IMR-90 (cell line): ENCODE data around the gene CEP170. TPM values are rescaled to one million over a fixed set of nuclear protein-coding genes. Genes with fewer than 3 reads are reported as not detected.
A peak's percentile ranks its signal among the peaks of the same experiment; 100 is the strongest.

ENCODE experiments used
- ATAC-seq: fragments of 200-7000 bp; cut with Tn5 transposase; 2 replicates; pipeline ENCODE4 v1.9.1; 2020; ENCODE audit warnings: low read depth, mild to moderate bottlenecking, moderate library complexity
- BruUV-seq: library from RNA; stranded (reverse); fragments of 400-500 nt; replicated peaks from 2 replicates; lab custom pipeline; 2021; lab: Mats Ljungman, UMichigan
- CTCF ChIA-PET: fragments of 300-600 bp; formaldehyde crosslinking; extraction: SDS; loops from one replicate; lab custom pipeline; 2021; ENCODE audit warnings: antibody characterized with exemption; lab: Yijun Ruan, JAX
- POLR2A ChIA-PET: fragments of 300-600 bp; sonication (Branson Sonifier 250); formaldehyde crosslinking; loops from one replicate; lab custom pipeline; 2022; ENCODE audit warnings: antibody characterized with exemption; ENCODE audit not compliant: unreplicated experiment; lab: Charles Lee
- DNase-seq: peaks from one replicate; pipeline ENCODE4 v3.0.0; 2013
- H2AFZ ChIP-seq: replicated peaks from 2 replicates; pipeline ENCODE3; 2013; ENCODE audit warnings: low read length, mild to moderate bottlenecking; ENCODE audit not compliant: poor library complexity
- H2AK5ac ChIP-seq: 2 replicates; pipeline ENCODE4 v1.6.1; 2013; ENCODE audit warnings: low read depth, low read length, inconsistent platforms
- H2AK9ac ChIP-seq: replicated peaks from 2 replicates; pipeline ENCODE3; 2013; ENCODE audit warnings: mild to moderate bottlenecking, low read depth, low read length, moderate library complexity; ENCODE audit not compliant: poor library complexity
- H2BK120ac ChIP-seq: 2 replicates; pipeline ENCODE4 v1.6.1; 2013; ENCODE audit warnings: low read depth, low read length, inconsistent platforms
- H2BK15ac ChIP-seq: 3 replicates; pipeline ENCODE4 v1.6.1; 2013; ENCODE audit warnings: low read depth, low read length, inconsistent platforms
- H2BK20ac ChIP-seq: 2 replicates; pipeline ENCODE4 v1.6.1; 2013; ENCODE audit warnings: low read depth, mild to moderate bottlenecking, inconsistent platforms, low read length, moderate library complexity
- H2BK5ac ChIP-seq: 2 replicates; pipeline ENCODE4 v1.6.1; 2013; ENCODE audit warnings: mild to moderate bottlenecking, low read depth, low read length, inconsistent platforms; ENCODE audit not compliant: poor library complexity, severe bottlenecking
- H3K14ac ChIP-seq: replicated peaks from 2 replicates; pipeline ENCODE4 v1.6.1; 2013; ENCODE audit warnings: low read depth, low read length, inconsistent platforms
- H3K18ac ChIP-seq: 2 replicates; pipeline ENCODE4 v1.6.1; 2013; ENCODE audit warnings: low read depth, low read length, control low read depth
- H3K23ac ChIP-seq: 2 replicates; pipeline ENCODE4 v1.6.1; 2013; ENCODE audit warnings: low read depth, low read length, inconsistent platforms
- H3K27ac ChIP-seq: 2 replicates; pipeline ENCODE4 v1.5.1; 2013; ENCODE audit warnings: mild to moderate bottlenecking, control low read depth, low read length; ENCODE audit not compliant: insufficient read depth
- H3K27me3 ChIP-seq: 2 replicates; pipeline ENCODE4 v1.6.1; 2013; ENCODE audit warnings: low read length; ENCODE audit not compliant: control insufficient read depth, insufficient read depth
- H3K36me3 ChIP-seq: 2 replicates; pipeline ENCODE4 v1.6.1; 2013; ENCODE audit warnings: low read length, mixed read lengths; ENCODE audit not compliant: control insufficient read depth, insufficient read depth
- H3K4ac ChIP-seq: 2 replicates; pipeline ENCODE4 v1.6.1; 2013; ENCODE audit warnings: low read depth, low read length, inconsistent platforms
- H3K4me1 ChIP-seq: 2 replicates; pipeline ENCODE4 v1.6.1; 2013; ENCODE audit warnings: low read length, mixed read lengths; ENCODE audit not compliant: control insufficient read depth, insufficient read depth
- H3K4me2 ChIP-seq: 2 replicates; pipeline ENCODE4 v1.6.1; 2013; ENCODE audit warnings: low read depth, mild to moderate bottlenecking, control low read depth, low read length, moderate library complexity
- H3K4me3 ChIP-seq: 2 replicates; pipeline ENCODE4 v1.5.1; 2013; ENCODE audit warnings: low read depth, mild to moderate bottlenecking, control low read depth, low read length, moderate library complexity; ENCODE audit not compliant: insufficient read depth
- H3K56ac ChIP-seq: 2 replicates; pipeline ENCODE4 v1.6.1; 2013; ENCODE audit warnings: low read length, inconsistent platforms; ENCODE audit not compliant: insufficient read depth; ENCODE audit errors: extremely low read depth
- H3K79me1 ChIP-seq, 2 experiments: 2 replicates each; pipeline ENCODE4 v1.6.1; 2013; ENCODE audit warnings: low read length in 2 of 2, inconsistent platforms in 1 of 2, low read depth in 1 of 2
- H3K9ac ChIP-seq: 2 replicates; pipeline ENCODE4 v1.6.1; 2013; ENCODE audit warnings: low read depth, low read length, control low read depth
- H3K9me1 ChIP-seq: 2 replicates; pipeline ENCODE4 v1.6.1; 2013; ENCODE audit warnings: low read length, inconsistent platforms; ENCODE audit not compliant: insufficient read depth
- H3K9me3 ChIP-seq: 2 replicates; pipeline ENCODE4 v1.6.1; 2013; ENCODE audit warnings: low read length; ENCODE audit not compliant: control insufficient read depth, insufficient read depth
- H4K20me1 ChIP-seq: 2 replicates; pipeline ENCODE4 v1.6.1; 2013; ENCODE audit warnings: low read length, inconsistent platforms; ENCODE audit not compliant: insufficient read depth
- H4K5ac ChIP-seq: 2 replicates; pipeline ENCODE4 v1.6.1; 2013; ENCODE audit warnings: mild to moderate bottlenecking, low read depth, low read length, control low read depth
- H4K8ac ChIP-seq, 2 experiments: 2 replicates each; pipeline ENCODE4 v1.6.1; 2013; ENCODE audit warnings: low read depth in 2 of 2, low read length in 2 of 2, control low read depth in 1 of 2, inconsistent platforms in 1 of 2
- H4K91ac ChIP-seq: 2 replicates; pipeline ENCODE4 v1.6.1; 2013; ENCODE audit warnings: low read depth, low read length, inconsistent platforms; ENCODE audit not compliant: insufficient read depth
- CEBPB ChIP-seq: IDR thresholded peaks from 2 replicates; pipeline ENCODE4 v1.6.1; 2012; ENCODE audit warnings: low read depth, low read length, improper control_type of control experiment
- FOS ChIP-seq: fragments of 150-350 bp; IDR thresholded peaks from 2 replicates; pipeline ENCODE4 v1.6.1; 2016; ENCODE audit warnings: low read depth, low read length
- MAFK ChIP-seq: IDR thresholded peaks from 2 replicates; pipeline ENCODE4 v1.6.1; 2012; ENCODE audit warnings: low read depth, low read length, improper control_type of control experiment
- MAZ ChIP-seq: IDR thresholded peaks from 2 replicates; pipeline ENCODE4 v1.6.1; 2012; ENCODE audit warnings: low read depth, mild to moderate bottlenecking, low read length, improper control_type of control experiment, moderate library complexity, borderline replicate concordance
- RAD21 ChIP-seq: IDR thresholded peaks from 2 replicates; pipeline ENCODE4 v1.6.1; 2012; ENCODE audit warnings: low read length, improper control_type of control experiment
- RCOR1 ChIP-seq: IDR thresholded peaks from 2 replicates; pipeline ENCODE4 v1.6.1; 2012; ENCODE audit warnings: mild to moderate bottlenecking, low read length, improper control_type of control experiment; ENCODE audit not compliant: insufficient replicate concordance
- RFX5 ChIP-seq: IDR thresholded peaks from 2 replicates; pipeline ENCODE4 v1.8.0; 2012; ENCODE audit warnings: low read depth, mild to moderate bottlenecking, low read length, moderate library complexity
- SMC3 ChIP-seq: fragments of 150-350 bp; IDR thresholded peaks from 2 replicates; pipeline ENCODE4 v1.6.1; 2016; ENCODE audit warnings: low read depth, mild to moderate bottlenecking, antibody characterized with exemption, low read length, moderate library complexity
- WGBS, 2 experiments: methylation state at CpG; one replicate each; pipeline versions ENCODE4 v1.1.5 to v1.1.7; 2013; ENCODE audit warnings: missing lambda C conversion rate in 2 of 2; ENCODE audit not compliant: insufficient read length in 1 of 2; ENCODE audit errors: extremely low coverage in 2 of 2; 5-methylcytosine and 5-hydroxymethylcytosine counted together
- dilution Hi-C: fragments of 300-500 bp; cut with HindIII; formaldehyde crosslinking; loops from one replicate; pipeline ENCODE4 v1.14.3; 2018; ENCODE audit warnings: low sequenced_read_pairs; ENCODE audit not compliant: unreplicated experiment
- in situ Hi-C: fragments of 300-500 bp; cut with MboI; formaldehyde crosslinking; loops from 3 replicates; pipeline ENCODE4 v1.14.3; 2019; ENCODE audit warnings: low sequenced_read_pairs, inconsistent platforms, mixed read lengths
- intact Hi-C: fragments of 100-400 bp; cut with micrococcal nuclease; formaldehyde crosslinking; loops from 2 replicates; pipeline ENCODE4 v1.10.0; 2022
- polyA plus RNA-seq, 3 experiments: library from polyadenylated mRNA; depleted of rRNA; stranded (reverse); fragments of >200 nt; gene quantifications; 2 replicates each; pipeline ENCODE4 v1.2.3, GENCODE V29; 2012; ENCODE audit warnings: low replicate concordance in 1 of 3
- total RNA-seq: library from RNA; depleted of rRNA; stranded (reverse); fragments of >200 nt; gene quantifications from 2 replicates; pipeline ENCODE4 v1.2.3, GENCODE V29; 2012
- TF ChIP-seq, protein P1 (sequence below): fragments of 150-350 bp; IDR thresholded peaks from 2 replicates; pipeline ENCODE4 v1.6.1; 2017; ENCODE audit warnings: mild to moderate bottlenecking, antibody characterized with exemption, low read length, low read depth
- TF ChIP-seq, protein P2 (sequence below): fragments of 150-350 bp; IDR thresholded peaks from 2 replicates; pipeline ENCODE4 v1.6.1; 2016; ENCODE audit warnings: low read depth, mild to moderate bottlenecking, low read length, moderate library complexity, borderline replicate concordance

The CEP170 gene
- total and polyA plus RNA-seq, 2 of the 4 experiments (the other 2 are of a cell fraction) = 65.8 to 151 TPM

DNA sequence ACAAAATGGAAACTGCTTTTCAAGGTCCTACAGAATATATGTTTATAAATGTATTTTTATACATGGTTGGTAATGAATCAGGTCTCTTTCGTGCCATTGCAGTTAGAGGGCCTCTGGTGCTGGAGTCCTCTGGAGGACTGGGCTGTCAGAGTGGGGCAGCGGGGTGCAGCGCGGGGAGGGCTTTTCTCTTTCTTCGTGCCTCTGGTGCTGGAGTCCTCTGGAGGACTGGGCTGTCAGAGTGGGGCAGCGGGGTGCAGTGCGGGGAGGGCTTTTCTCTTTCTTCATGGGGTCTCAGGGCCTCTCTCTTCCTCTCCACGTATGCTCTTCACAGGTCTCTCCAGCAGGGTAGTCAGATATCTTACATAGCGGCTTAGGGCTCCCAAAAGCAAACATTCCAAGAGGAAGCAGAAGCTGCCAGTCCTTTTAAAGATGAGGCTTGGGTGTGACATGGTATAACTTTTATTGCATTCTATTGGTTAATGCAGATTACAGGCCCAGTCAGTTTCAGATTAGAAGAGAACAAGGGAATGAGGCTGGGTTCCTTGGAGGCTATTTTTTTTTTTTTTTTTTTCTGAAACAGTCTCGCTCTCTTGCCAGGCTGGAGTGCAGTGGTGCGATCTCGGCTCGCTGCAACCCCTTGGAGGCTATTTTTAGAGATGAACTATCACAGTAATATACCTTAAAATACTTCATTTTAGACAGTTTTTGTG, 13.8 kb upstream of the CEP170 start (continued):
- TF ChIP-seq MAFK = no peak

DNA sequence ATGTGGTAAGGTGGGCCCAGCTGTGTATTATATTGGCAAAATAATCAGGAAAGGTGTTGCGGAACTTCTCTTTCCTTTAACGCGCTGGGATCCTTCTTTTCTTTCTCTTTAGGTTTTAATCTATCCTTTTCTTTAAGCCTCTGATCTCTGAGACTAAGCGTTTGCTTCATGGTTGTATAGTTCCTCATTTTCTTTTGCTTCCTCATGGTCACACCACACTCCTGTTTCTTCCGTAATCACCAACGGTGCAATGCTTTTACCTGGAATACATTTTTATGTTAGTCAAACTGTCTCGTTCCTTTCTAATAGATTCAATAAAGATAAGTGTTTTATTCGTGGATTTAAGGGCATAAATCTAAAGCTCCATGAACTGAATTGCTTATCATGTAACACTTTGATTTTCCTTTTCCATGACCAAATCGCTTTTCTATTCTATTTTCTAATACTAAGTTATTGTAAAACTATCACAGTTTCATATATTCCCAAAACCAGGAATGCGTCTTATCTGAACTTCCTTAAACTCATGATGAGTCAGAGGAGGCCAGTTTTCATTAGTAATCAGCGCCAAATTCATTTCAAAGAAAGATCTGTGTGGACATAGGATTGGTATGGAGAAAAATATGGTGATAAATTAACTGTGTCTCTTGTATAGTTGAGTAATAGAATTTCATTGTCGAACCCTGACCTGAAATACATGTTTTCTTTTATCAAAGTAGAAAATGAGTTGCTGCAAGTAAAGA, 13.0 kb upstream of the CEP170 start:
- Histone ChIP-seq H3K56ac (peak overlapping the region; percentile 54), H2AFZ (no peak overlapping the region), H3K4ac (peak overlapping the region; percentile 96; the same call in 1 of the 2 replicates), H4K20me1 (no peaks in the 10 kb centered on the region), H3K14ac (peak overlapping the region; percentile 87), H3K4me3 (no peak overlapping the region), H3K27me3 (no peaks in the 10 kb centered on the region), H4K8ac (peak overlapping the region; percentile 82 to 94), H3K4me2 (peak overlapping the region; percentile 91), H3K9me1 (peaks cover 8% of the 10 kb centered on the region), H2AK9ac (no peak overlapping the region), H3K23ac (peak overlapping the region; percentile 74), H2BK120ac (peak overlapping the region; percentile 98), H2BK15ac (peak overlapping the region; percentile 67), H3K4me1 (peaks cover 22% of the 10 kb centered on the region), H4K91ac (peak overlapping the region; percentile 78), H3K79me1 (peaks cover 35 to 43% of the 10 kb centered on the region in 2 experiments), H2AK5ac (peak overlapping the region; percentile 91), H2BK5ac (peak overlapping the region; percentile 90), H4K5ac (peak overlapping the region; percentile 43; the same call in 1 of the 2 replicates), H3K18ac (peak overlapping the region; percentile 92; the same call in 1 of the 2 replicates), H3K36me3 (peaks cover 2% of the 10 kb centered on the region; the same call in 1 of the 2 replicates), H3K9ac (peak overlapping the region; percentile 51; the same call in 1 of the 2 replicates), H3K27ac (peak overlapping the region; percentile 56), H3K9me3 (no peaks in the 10 kb centered on the region), H2BK20ac (peak overlapping the region; percentile 96)
- POLR2A ChIA-PET = no interaction called here
- CTCF ChIA-PET = no interaction called here
- ATAC-seq (peak; percentile 55), DNase-seq (peak; percentile 96)
- intact Hi-C loops (loop anchor here (2.0 kb wide), 1 partner anchor 19 kb away; no protein-coding TSS in a partner anchor), dilution Hi-C loops (no loop called here), in situ Hi-C loops (no loop called here)
- no TSS peak for BruUV-seq
- WGBS, 2 experiments = 0% methylated on average over 1 of the region's 12 CpGs; no CpG with 5 or more reads in 1 of the 2 experiments
- TF ChIP-seq CEBPB (peak; percentile 61; the same call in 1 of the 2 replicates), RCOR1 (no peak), FOS (peak; percentile 79), RAD21 (no peak), MAZ (no peak), SMC3 (no peak), RFX5 (no peak), MAFK (peak; percentile 7; the same call in 1 of the 2 replicates)
- TF ChIP-seq, protein P1, sequence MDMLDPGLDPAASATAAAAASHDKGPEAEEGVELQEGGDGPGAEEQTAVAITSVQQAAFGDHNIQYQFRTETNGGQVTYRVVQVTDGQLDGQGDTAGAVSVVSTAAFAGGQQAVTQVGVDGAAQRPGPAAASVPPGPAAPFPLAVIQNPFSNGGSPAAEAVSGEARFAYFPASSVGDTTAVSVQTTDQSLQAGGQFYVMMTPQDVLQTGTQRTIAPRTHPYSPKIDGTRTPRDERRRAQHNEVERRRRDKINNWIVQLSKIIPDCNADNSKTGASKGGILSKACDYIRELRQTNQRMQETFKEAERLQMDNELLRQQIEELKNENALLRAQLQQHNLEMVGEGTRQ = no peak
- TF ChIP-seq, protein P2, sequence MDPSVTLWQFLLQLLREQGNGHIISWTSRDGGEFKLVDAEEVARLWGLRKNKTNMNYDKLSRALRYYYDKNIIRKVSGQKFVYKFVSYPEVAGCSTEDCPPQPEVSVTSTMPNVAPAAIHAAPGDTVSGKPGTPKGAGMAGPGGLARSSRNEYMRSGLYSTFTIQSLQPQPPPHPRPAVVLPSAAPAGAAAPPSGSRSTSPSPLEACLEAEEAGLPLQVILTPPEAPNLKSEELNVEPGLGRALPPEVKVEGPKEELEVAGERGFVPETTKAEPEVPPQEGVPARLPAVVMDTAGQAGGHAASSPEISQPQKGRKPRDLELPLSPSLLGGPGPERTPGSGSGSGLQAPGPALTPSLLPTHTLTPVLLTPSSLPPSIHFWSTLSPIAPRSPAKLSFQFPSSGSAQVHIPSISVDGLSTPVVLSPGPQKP = no peak
